HG02852 (cell line): ENCODE data around the gene CLEC2B.
"Not testable (repeated sequence)": the region's sequence is repeated elsewhere in the genome, so short reads cannot be mapped to it uniquely, and the experiment has no call there.

Experiments used
- ATAC-seq: cut with Tn5 transposase; IDR thresholded peaks from one replicate; pipeline ENCODE4 v1.9.1; 2021; ENCODE audit warnings: mild to moderate bottlenecking, moderate library complexity; ENCODE audit not compliant: unreplicated experiment

Gene CLEC2B

DNA sequence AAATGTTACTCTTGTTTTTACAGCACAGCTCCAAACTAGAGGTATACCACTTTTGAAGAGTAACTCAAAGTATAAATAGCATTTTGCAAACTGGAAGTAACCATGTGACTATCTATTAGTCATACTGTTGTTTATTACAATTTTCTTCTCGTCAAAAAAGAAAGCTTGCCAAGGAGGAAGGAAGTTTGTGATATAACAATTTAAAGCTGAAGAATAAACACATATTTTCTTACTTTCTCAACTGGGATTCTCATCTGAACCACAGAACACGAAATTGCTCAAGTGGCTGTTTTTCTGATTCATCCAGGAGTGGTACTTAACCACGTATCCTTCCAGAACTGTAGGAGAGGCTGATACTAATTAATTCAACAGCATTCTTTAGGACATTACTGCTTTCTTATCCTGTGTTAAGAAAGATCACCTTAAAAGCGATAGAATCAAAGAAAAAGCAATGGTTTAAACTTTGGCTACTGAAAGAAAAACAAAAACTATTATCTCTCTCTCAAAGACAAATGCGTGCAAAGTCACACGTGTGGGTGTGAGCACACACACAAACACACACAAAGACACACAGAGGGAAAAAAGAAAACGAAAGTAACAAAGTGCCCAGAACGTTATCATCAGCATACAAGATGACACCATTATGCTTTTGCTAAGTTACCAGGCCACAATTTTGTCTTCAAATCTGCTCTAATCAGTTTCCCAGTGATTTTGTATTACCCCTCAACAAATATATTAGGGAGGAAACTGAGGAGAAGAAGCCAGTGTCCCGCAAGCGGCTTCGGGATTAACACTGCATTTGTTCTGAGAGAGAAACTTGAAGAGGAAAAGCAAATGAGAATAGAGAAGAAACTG lies at the start of gene CLEC2B:
TSS of gene CLEC2B (minus strand) at position 48 of the 855 bp plus-strand sequence.
- ATAC-seq: no peak

DNA sequence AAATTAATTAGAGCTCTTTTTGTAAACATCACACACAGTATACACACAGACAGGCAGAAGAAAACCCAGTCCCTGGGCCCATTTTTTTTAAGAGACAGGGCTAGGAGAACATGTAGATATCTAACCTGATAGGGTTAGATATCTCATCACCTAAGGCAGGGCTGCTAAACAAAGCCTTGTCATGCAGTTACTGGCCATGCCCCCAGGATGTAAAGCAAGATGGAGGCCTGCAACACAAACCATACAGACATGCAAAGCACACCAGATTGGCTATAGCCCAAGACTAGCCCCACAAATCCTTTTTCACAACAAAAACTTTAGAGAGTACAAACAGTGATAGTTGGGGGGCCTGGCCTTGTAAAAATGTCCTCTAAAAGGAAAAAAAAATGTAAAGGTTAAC lies 42.6 kb upstream of the CLEC2B start:
- no peak for ATAC-seq

DNA sequence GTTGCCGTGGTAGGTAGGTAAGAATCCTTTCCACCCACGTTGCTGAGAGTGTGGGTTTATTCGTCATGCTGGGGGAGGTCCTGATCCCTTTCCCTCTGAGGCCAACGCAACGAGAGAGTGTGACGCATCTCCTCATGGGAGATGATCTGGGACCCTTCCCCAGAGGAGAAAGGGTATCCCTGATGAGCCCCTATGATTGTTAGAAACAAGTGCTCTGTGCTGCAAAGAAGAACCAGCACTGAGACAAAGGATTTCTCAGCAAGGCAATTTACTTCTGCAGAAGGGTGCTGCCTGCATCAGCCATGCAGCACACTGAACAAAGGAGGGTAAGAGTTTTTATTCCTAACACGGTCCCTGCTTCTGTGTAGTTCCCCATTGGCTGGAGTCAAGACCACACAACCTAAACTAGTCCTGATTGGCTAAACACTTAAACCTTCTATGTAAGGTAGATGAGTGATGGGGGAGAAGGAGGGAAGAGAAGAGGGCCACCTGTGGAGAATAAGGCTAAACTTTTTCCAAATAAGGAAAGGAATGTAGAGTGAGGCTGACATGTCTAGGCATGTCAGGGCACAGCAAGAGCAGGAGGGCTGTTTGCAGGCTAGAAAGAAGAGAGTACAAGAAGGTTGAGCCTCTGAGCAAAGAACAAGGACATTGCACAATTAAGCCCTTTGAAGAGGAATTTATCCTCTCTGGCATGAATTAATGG lies 41.7 kb upstream of the CLEC2B start:
- ATAC-seq: no peak

GRCh38 chr12:9909724-9910123 lies 40.6 kb upstream of the CLEC2B start:
- no peak for ATAC-seq

DNA sequence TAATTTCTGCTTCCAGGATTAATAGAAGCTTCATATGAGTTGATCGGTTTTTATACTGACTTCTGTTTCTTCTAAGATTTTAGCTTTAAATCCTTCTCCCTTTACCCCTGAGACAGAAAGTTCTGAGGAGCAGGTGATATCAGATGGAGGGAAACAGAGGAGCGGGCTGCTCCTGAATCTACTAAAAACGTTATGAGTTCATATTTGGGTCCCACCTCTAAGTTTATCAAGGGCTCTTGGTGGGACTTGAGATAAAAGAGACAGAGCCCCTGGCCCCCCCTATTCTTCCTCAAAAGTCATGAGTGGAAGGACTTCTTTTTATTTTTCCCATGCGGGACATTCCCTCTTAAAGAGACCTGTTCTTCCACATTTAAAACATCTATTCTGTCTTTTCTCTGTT lies 39.2 kb upstream of the CLEC2B start:
- ATAC-seq: no peak

DNA sequence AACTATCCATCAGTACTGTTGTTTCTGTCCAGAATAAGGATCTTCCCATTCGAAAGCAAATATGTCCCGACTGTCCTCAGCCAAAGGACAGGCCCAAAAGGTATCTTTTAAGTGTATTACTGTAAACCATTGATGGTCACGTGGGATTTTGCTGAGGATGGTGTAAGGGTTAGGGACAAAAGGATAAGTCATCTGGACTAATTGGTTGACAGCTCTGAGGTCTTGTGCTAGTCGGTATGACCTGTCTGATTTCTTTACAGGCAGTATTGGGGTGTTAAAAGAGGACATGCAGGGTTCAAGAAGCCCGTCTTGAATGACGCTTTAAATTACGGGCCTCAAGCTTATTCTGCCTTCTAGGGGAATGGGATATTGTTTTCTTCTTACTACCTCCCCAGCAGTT lies 38.6 kb upstream of the CLEC2B start:
- no peak for ATAC-seq

GRCh38 chr12:9906873-9907272 lies 37.7 kb upstream of the CLEC2B start:
- no peak for ATAC-seq

DNA sequence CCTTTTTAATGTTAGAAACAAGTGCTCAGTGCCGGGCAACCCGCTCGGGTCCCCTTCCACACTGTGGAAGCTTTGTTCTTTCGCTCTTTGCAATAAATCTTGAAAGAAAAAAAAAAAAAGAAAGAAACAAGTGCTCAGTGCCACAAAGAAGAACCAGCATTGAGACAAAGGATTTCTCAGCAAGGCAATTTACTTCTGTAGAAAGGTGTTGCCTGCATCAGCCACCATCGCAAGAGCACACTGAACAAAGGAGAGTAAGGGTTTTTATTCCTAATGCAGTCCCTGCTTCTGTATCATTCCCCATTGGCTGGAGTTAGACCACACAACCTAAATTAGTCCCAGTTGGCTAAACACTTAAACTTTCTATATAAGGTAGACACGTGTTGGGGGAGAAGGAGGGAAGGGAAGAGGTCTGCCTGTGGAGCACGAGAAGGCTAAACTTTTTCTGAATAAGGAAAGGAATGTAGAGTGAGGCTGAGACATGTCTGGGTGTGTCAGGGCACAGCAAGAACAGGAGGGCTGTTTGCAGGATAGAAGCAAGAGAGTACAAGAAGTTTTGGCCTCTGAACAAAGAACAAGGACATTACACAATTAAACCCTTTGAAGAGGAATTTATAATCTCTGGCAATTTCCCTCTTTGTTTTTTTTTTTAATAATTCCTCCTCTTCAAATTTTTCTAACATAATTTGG lies 33.5 kb upstream of the CLEC2B start:
- no peak for ATAC-seq

- no peak for ATAC-seq
These were observed 31.8 kb upstream of the CLEC2B start for GRCh38 chr12:9900930-9901329.

GRCh38 chr12:9899209-9899608 lies 30.1 kb upstream of the CLEC2B start:
- no peak for ATAC-seq

GRCh38 chr12:9897535-9897934 lies 28.4 kb upstream of the CLEC2B start:
- no peak for ATAC-seq

GRCh38 chr12:9895215-9895971 lies 26.2 kb upstream of the CLEC2B start:
- no peak for ATAC-seq

- ATAC-seq: no peak
These were observed 19.6 kb upstream of the CLEC2B start for GRCh38 chr12:9888665-9889273.

DNA sequence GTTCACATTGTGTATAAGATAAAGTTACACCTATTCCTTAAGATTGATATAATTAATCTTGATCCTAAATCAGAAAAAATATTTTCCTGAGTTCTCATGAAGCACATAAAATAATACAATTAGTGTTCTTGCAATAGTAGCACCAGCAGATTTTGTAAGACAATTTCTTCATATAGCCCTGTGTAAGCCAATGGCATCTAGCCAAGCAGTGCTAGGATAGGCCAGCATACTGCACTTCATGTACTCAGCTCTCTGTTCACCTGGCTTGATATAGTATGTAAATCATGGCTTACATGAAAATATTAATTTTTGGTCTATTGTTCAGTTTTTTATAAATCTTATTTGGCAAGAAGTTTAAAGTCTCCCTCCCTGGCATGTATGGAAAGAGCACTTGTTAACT lies 14.0 kb upstream of the CLEC2B start:
- no peak for ATAC-seq

- no peak for ATAC-seq
These were observed 12.8 kb upstream of the CLEC2B start for GRCh38 chr12:9881988-9882387.

DNA sequence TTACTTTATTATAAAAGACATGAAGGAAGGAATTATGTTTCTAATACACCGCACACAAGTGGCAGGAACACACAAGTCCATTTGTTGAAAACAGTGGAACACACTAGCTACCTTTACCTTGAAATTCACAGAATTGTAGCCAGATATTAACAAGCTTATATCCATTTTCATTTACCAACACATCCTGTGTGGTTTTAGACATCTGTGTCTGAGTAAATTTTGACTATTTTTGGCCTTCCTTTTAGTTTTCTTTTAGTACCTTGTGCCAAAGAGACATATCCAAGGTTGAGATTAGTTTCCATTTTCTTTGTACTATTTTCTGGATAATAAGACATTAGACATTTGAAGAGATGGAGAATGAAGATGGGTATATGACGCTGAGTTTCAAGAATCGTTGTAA lies 12.1 kb upstream of the CLEC2B start, which contains the start of gene KLRF2:
TSS of gene KLRF2 (plus strand) at position 244 of the 400 bp plus-strand sequence. CDS start at position 351, 107 bp downstream.
- ATAC-seq: no peak

- ATAC-seq: no peak
These were observed 11.5 kb upstream of the CLEC2B start for GRCh38 chr12:9880532-9881078.

GRCh38 chr12:9876120-9876519 lies 7.0 kb upstream of the CLEC2B start:
- not testable (repeated sequence) for ATAC-seq

GRCh38 chr12:9872742-9873141 lies 3.6 kb upstream of the CLEC2B start:
- ATAC-seq: no peak

DNA sequence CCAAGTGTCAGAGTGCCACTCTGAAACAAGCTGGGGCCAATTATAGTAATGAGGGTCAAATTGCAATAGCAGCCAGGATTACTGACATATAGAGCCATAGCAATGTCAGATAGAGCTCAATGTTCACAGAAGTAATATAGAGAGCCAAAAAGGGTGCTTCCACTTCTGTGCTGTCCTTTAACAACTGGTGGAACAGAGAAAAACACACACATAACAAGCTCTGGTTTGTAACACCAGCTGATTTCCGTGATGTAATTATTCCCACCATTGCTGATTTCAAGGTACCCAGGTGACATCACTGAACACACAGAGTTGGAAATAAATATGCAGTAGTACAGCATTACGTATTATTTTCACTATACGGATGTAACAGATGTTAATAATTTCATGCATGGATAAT lies 3.0 kb upstream of the CLEC2B start:
- no peak for ATAC-seq
